Measurements from ENCODE around the gene GPRIN2.
"Not testable (repeated sequence)": the region's sequence is repeated elsewhere in the genome, so short reads cannot be mapped to it uniquely, and the experiment has no call there.

GRCh38 chr10:46579378-46579777 is 22.9 kb upstream of the GPRIN2 start:
- TF ChIP-seq CTCF (IDR thresholded peaks at IDR 0.05; ENCODE audit: insufficient read depth, low read length, poor library complexity, severe bottlenecking); EZH2phosphoT487 (conservative IDR thresholded peaks at IDR 0.05; ENCODE audit: low read length): not testable (repeated sequence)

All from SU-DHL-6 (cell line).